GM12864 (cell line): ENCODE data around the gene ZNF346.

Experiments used
- DNase-seq: peaks from one replicate; pipeline ENCODE4 v3.0.0-alpha.2; 2011; ENCODE audit warnings: low read depth
- H3K4me3 ChIP-seq: 2 replicates; pipeline ENCODE4 v1.5.1; 2011; ENCODE audit warnings: mild to moderate bottlenecking, low read depth, low read length, control low read depth
- CTCF ChIP-seq: IDR thresholded peaks from 2 replicates; pipeline ENCODE4 v1.5.1; 2011; ENCODE audit warnings: low read depth, mild to moderate bottlenecking, moderate library complexity, low read length, control low read depth, inconsistent platforms; ENCODE audit errors: missing control alignments

ZNF346 gene

GRCh38 chr5:177029498-177029897 is 7.0 kb downstream of the ZNF346 start:
- DNase-seq = no peak
- no peak overlapping the region for H3K4me3 ChIP-seq
- no peak for TF ChIP-seq CTCF

GRCh38 chr5:177035976-177036375 is 13.5 kb downstream of the ZNF346 start:
- DNase-seq = no peak
- TF ChIP-seq CTCF = no peak
- no peak overlapping the region for H3K4me3 ChIP-seq

- H3K4me3 ChIP-seq = no peak overlapping the region
- no peak for TF ChIP-seq CTCF
- no peak for DNase-seq
These were observed 13.9 kb downstream of the ZNF346 start for GRCh38 chr5:177036443-177036842.

GRCh38 chr5:177036921-177037320 is 14.4 kb downstream of the ZNF346 start:
- TF ChIP-seq CTCF = no peak
- no peak overlapping the region for H3K4me3 ChIP-seq
- DNase-seq = no peak

- H3K4me3 ChIP-seq = no peak overlapping the region
- no peak for DNase-seq
- TF ChIP-seq CTCF = no peak
These were observed 18.4 kb downstream of the ZNF346 start for GRCh38 chr5:177040814-177041420.

- DNase-seq = no peak
- TF ChIP-seq CTCF = no peak
- no peak overlapping the region for H3K4me3 ChIP-seq
These were observed 19.4 kb downstream of the ZNF346 start for GRCh38 chr5:177041936-177042335.

- TF ChIP-seq CTCF = no peak
- no peak overlapping the region for H3K4me3 ChIP-seq
- DNase-seq = no peak
These were observed 20.6 kb downstream of the ZNF346 start for GRCh38 chr5:177043114-177043513.
